ENCODE results near the gene FAM234A. TPM values are rescaled to one million over a fixed set of nuclear protein-coding genes. Genes with fewer than 3 reads are reported as not detected.

The FAM234A gene
- total and polyA plus RNA-seq, 2 donors (not counting 3 experiments of a cell fraction or from before 2014, with no cell fraction given), result 70.4 to 89.4 TPM

- no peak within 1 kb of the TSS for H2AFZ ChIP-seq (ENCODE audit: low read depth, low read length)
- no TSS peak for BruUV-seq (replicated peaks)
- ChIA-PET POLR2A (no interaction called here), CTCF (no interaction called here)
- H3K27ac ChIP-seq (ENCODE audit: insufficient read depth, low read depth, low read length), result no peak within 1 kb of the TSS
- no peak for TF ChIP-seq JUN (IDR thresholded peaks at IDR 0.05; ENCODE audit: borderline replicate concordance, insufficient read depth, insufficient read length, low read depth)
- no peak for TF ChIP-seq FOS (IDR thresholded peaks at IDR 0.05; ENCODE audit: borderline replicate concordance, insufficient read depth, low read length)
- TF ChIP-seq POLR2A (IDR thresholded peaks at IDR 0.05; ENCODE audit: low read depth, low read length), result no peak
- no peak for TF ChIP-seq MAX (IDR thresholded peaks at IDR 0.05; ENCODE audit: insufficient read depth, insufficient read length)
- TF ChIP-seq MYC (IDR thresholded peaks at IDR 0.05; ENCODE audit: low read depth, low read length), result no peak
- no peak for TF ChIP-seq GATA2 (IDR thresholded peaks at IDR 0.05; ENCODE audit: insufficient read depth, insufficient read length, low read depth, low read length)
- no peak for TF ChIP-seq EZH2 (IDR thresholded peaks at IDR 0.05; ENCODE audit: borderline replicate concordance, low read depth, low read length, severe bottlenecking)
- TF ChIP-seq, protein P1, sequence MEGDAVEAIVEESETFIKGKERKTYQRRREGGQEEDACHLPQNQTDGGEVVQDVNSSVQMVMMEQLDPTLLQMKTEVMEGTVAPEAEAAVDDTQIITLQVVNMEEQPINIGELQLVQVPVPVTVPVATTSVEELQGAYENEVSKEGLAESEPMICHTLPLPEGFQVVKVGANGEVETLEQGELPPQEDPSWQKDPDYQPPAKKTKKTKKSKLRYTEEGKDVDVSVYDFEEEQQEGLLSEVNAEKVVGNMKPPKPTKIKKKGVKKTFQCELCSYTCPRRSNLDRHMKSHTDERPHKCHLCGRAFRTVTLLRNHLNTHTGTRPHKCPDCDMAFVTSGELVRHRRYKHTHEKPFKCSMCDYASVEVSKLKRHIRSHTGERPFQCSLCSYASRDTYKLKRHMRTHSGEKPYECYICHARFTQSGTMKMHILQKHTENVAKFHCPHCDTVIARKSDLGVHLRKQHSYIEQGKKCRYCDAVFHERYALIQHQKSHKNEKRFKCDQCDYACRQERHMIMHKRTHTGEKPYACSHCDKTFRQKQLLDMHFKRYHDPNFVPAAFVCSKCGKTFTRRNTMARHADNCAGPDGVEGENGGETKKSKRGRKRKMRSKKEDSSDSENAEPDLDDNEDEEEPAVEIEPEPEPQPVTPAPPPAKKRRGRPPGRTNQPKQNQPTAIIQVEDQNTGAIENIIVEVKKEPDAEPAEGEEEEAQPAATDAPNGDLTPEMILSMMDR (IDR thresholded peaks at IDR 0.05; ENCODE audit: extremely low read depth in 1 of 2, insufficient read depth in 1 of 2, low read depth in 1 of 2, low read length in 2 of 2), result no peak
- TF ChIP-seq POLR2AphosphoS5 (IDR thresholded peaks at IDR 0.05; ENCODE audit: insufficient read depth, low read depth, low read length), result no peak
- peaks cover 0 to 6% of the 10 kb centered on the region in 2 experiments for H3K36me3 ChIP-seq (ENCODE audit: control insufficient read depth in 2 of 2, extremely low read depth in 1 of 2, insufficient read depth in 2 of 2, low read length in 2 of 2)
- intact Hi-C loops (cut with micrococcal nuclease) (no loop called here), dilution Hi-C loops (cut with MboI; ENCODE audit: extremely low pct_ligation_motif_present, low sequenced_read_pairs) (no loop called here)
- FAIRE-seq (no peak), DNase-seq (ENCODE audit: low read depth, low spot score) (no peak)
- no peaks in the 10 kb centered on the region for H4K20me1 ChIP-seq (replicated peaks; ENCODE audit: control insufficient read depth, extremely low read depth, insufficient read depth, low read length)
- no peaks in the 10 kb centered on the region for H3K9me3 ChIP-seq (replicated peaks; ENCODE audit: control insufficient read depth, insufficient read depth, low read length)
- no peak within 1 kb of the TSS for H3K4me3 ChIP-seq (replicated peaks in 1 of 3; ENCODE audit: insufficient read depth in 1 of 3, low read depth in 1 of 3, low read length in 3 of 3)
- no peaks in the 10 kb centered on the region for H3K4me1 ChIP-seq (ENCODE audit: control insufficient read depth, extremely low read depth, insufficient read depth, low read length)
- no peaks in the 10 kb centered on the region for H3K9me1 ChIP-seq (replicated peaks; ENCODE audit: control insufficient read depth, extremely low read depth, insufficient read depth, low read length)
- H3K79me2 ChIP-seq (ENCODE audit: control insufficient read depth, insufficient read depth, low read length), result no peaks in the 10 kb centered on the region
- H3K4me2 ChIP-seq (ENCODE audit: insufficient read depth, low read length), result no peak within 1 kb of the TSS
- no peak within 1 kb of the TSS for H3K9ac ChIP-seq (replicated peaks; ENCODE audit: extremely low read depth, insufficient read depth, low read length)
- peaks cover 4% of the 10 kb centered on the region in 2 experiments for H3K27me3 ChIP-seq (ENCODE audit: control insufficient read depth in 2 of 2, insufficient read depth in 2 of 2, low read length in 2 of 2)
These were observed 48.6 kb downstream of the FAM234A start, which contains the start of gene PDIA2 for GRCh38 chr16:283033-283805. Gene PDIA2 (plus strand): TSS chr16:283164. CDS start chr16:283170, 6 bp downstream.

All from endothelial cell of umbilical vein (primary cell).